ENCODE data around the gene GYPC.
"Not testable (repeated sequence)": the region's sequence is repeated elsewhere in the genome, so short reads cannot be mapped to it uniquely, and the experiment has no call there.

DNA sequence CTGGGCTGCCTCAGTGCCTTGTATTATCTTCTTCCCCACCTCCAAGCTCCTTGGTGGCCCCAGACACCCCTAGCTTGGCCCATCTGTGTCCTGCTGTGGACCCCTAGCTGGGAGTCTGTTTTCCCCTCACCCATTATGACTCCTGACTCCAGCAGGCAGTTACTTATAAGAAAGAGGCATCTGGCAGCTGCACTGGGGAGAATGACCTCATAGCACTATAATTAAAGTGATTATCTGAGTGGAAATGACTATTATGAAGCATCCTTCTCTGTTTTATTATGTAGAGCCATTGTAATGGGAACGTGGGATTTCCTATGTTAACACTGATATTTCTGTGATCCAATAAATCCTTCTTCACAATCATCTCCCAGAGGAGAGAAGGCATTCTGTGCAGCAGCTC lies 36.3 kb downstream of the GYPC start:
- not testable (repeated sequence) for TF ChIP-seq POLR2AphosphoS5, POLR2A (IDR thresholded peaks at IDR 0.05)
